H9 (cell line): ENCODE measurements around the gene RALBP1. TPM values are rescaled to one million over a fixed set of nuclear protein-coding genes. Genes with fewer than 3 reads are reported as not detected.

Experiments
- DNase-seq: peaks from one replicate; pipeline ENCODE4 v3.0.0-alpha.2; 2017
- H2AFZ ChIP-seq: one replicate; pipeline ENCODE4 v1.6.1; 2013; ENCODE audit warnings: mild to moderate bottlenecking, low read length, control low read depth, moderate library complexity
- H2AK5ac ChIP-seq: 2 replicates; pipeline ENCODE4 v1.6.1; 2013; ENCODE audit warnings: low read length, control low read depth, mixed read lengths; ENCODE audit not compliant: insufficient read length
- H2BK120ac ChIP-seq: one replicate; pipeline ENCODE4 v1.6.1; 2013; ENCODE audit warnings: low read depth, mild to moderate bottlenecking, low read length, control low read depth, inconsistent platforms; ENCODE audit not compliant: poor library complexity, severe bottlenecking
- H2BK12ac ChIP-seq: 2 replicates; pipeline ENCODE4 v1.6.1; 2013; ENCODE audit warnings: low read length, control low read depth, mixed read lengths, low read depth; ENCODE audit not compliant: insufficient read length
- H2BK15ac ChIP-seq: 2 replicates; pipeline ENCODE4 v1.6.1; 2013; ENCODE audit warnings: low read depth, low read length, control low read depth
- H2BK20ac ChIP-seq: one replicate; pipeline ENCODE4 v1.6.1; 2013; ENCODE audit warnings: low read depth, mild to moderate bottlenecking, low read length, control low read depth, inconsistent platforms; ENCODE audit not compliant: poor library complexity, severe bottlenecking
- H2BK5ac ChIP-seq: 2 replicates; pipeline ENCODE4 v1.6.1; 2013; ENCODE audit warnings: low read length, control low read depth, mixed read lengths; ENCODE audit not compliant: insufficient read length
- H3K14ac ChIP-seq: 2 replicates; pipeline ENCODE4 v1.6.1; 2013; ENCODE audit warnings: low read length, control low read depth; ENCODE audit not compliant: insufficient read depth
- H3K18ac ChIP-seq: 2 replicates; pipeline ENCODE4 v1.6.1; 2013; ENCODE audit warnings: low read depth, mild to moderate bottlenecking, mixed read lengths, low read length, control low read depth; ENCODE audit not compliant: insufficient read length
- H3K23ac ChIP-seq: 2 replicates; pipeline ENCODE4 v1.6.1; 2013; ENCODE audit warnings: low read length, control low read depth, mixed read lengths, low read depth; ENCODE audit not compliant: insufficient read length
- H3K23me2 ChIP-seq: 2 replicates; pipeline ENCODE4 v1.6.1; 2013; ENCODE audit warnings: low read depth, mild to moderate bottlenecking, mixed read lengths, low read length, control low read depth; ENCODE audit not compliant: insufficient read length, poor library complexity, severe bottlenecking
- H3K27ac ChIP-seq: 2 replicates; pipeline ENCODE4 v1.5.1; 2013; ENCODE audit warnings: low read length, control low read depth, mixed read lengths, low read depth; ENCODE audit not compliant: insufficient read length
- H3K27me3 ChIP-seq: 2 replicates; pipeline ENCODE4 v1.6.1; 2013; ENCODE audit warnings: low read length, control low read depth, inconsistent platforms; ENCODE audit not compliant: insufficient read depth
- H3K4ac ChIP-seq: 2 replicates; pipeline ENCODE4 v1.6.1; 2013; ENCODE audit warnings: low read depth, mild to moderate bottlenecking, control low read depth, inconsistent platforms, low read length, moderate library complexity
- H3K4me1 ChIP-seq: 2 replicates; pipeline ENCODE4 v1.6.1; 2013; ENCODE audit warnings: low read length, control low read depth, inconsistent platforms; ENCODE audit not compliant: insufficient read depth
- H3K4me2 ChIP-seq: 2 replicates; pipeline ENCODE4 v1.6.1; 2013; ENCODE audit warnings: low read length, control low read depth, mixed read lengths; ENCODE audit not compliant: insufficient read length, insufficient read depth
- H3K56ac ChIP-seq: 2 replicates; pipeline ENCODE4 v1.6.1; 2013; ENCODE audit warnings: low read depth, mild to moderate bottlenecking, mixed read lengths, low read length, control low read depth; ENCODE audit not compliant: insufficient read length
- H3K79me1 ChIP-seq: 2 replicates; pipeline ENCODE4 v1.6.1; 2013; ENCODE audit warnings: low read depth, mild to moderate bottlenecking, moderate library complexity, low read length, control low read depth, inconsistent platforms; ENCODE audit not compliant: insufficient read depth, poor library complexity, severe bottlenecking
- H3K79me2 ChIP-seq: 2 replicates; pipeline ENCODE4 v1.6.1; 2013; ENCODE audit warnings: low read length, control low read depth, inconsistent platforms; ENCODE audit not compliant: insufficient read depth
- H3K9ac ChIP-seq: 2 replicates; pipeline ENCODE4 v1.6.1; 2013; ENCODE audit warnings: low read length, control low read depth, mixed read lengths; ENCODE audit not compliant: insufficient read length; ENCODE audit errors: extremely low read depth
- H3K9me3 ChIP-seq: one replicate; pipeline ENCODE4 v1.6.1; 2013; ENCODE audit warnings: low read depth, low read length, inconsistent platforms; ENCODE audit not compliant: control insufficient read depth
- H3T11ph ChIP-seq: one replicate; pipeline ENCODE4 v1.6.1; 2013; ENCODE audit warnings: mild to moderate bottlenecking, low read length, control low read depth, inconsistent platforms
- H4K20me1 ChIP-seq: one replicate; pipeline ENCODE4 v1.6.1; 2013; ENCODE audit not compliant: control insufficient read depth, insufficient read length, insufficient read depth
- H4K5ac ChIP-seq: 2 replicates; pipeline ENCODE4 v1.6.1; 2013; ENCODE audit warnings: low read depth, mild to moderate bottlenecking, mixed read lengths, low read length, control low read depth; ENCODE audit not compliant: insufficient read length
- H4K8ac ChIP-seq: replicated peaks from 2 replicates; pipeline ENCODE4 v1.6.1; 2013; ENCODE audit warnings: low read length, control low read depth, mixed read lengths, low read depth; ENCODE audit not compliant: insufficient read length
- H4K91ac ChIP-seq: 2 replicates; pipeline ENCODE4 v1.6.1; 2013; ENCODE audit warnings: low read depth, mild to moderate bottlenecking, moderate library complexity, mixed read lengths, low read length, control low read depth; ENCODE audit not compliant: insufficient read length
- H3K27ac Mint-ChIP-seq, 3 experiments: 2 replicates in 2 of 3; 3 replicates in 1 of 3; pipeline ENCODE4 v1.8.0; 2020 to 2021; ENCODE audit warnings: mixed read lengths in 3 of 3, mild to moderate bottlenecking in 1 of 3, moderate library complexity in 1 of 3
- H3K27me3 Mint-ChIP-seq: 2 replicates; pipeline ENCODE4 v1.8.0; 2021; ENCODE audit warnings: low read depth, mild to moderate bottlenecking, moderate library complexity, mixed read lengths
- H3K36me3 Mint-ChIP-seq, 3 experiments: 2 replicates in 2 of 3; 3 replicates in 1 of 3; pipeline ENCODE4 v1.8.0; 2020 to 2021; ENCODE audit warnings: low read depth in 3 of 3, mixed read lengths in 3 of 3; ENCODE audit not compliant: insufficient read depth in 1 of 3
- H3K4me1 Mint-ChIP-seq, 2 experiments: 2 replicates each; pipeline ENCODE4 v1.8.0; 2020; ENCODE audit warnings: mixed read lengths in 2 of 2
- H3K4me3 Mint-ChIP-seq, 2 experiments: 2 replicates in 1 of 2; 3 replicates in 1 of 2; pipeline ENCODE4 v1.8.0; 2020 to 2021; ENCODE audit warnings: mild to moderate bottlenecking in 2 of 2, mixed read lengths in 2 of 2, moderate library complexity in 1 of 2
- H3K9me3 Mint-ChIP-seq, 2 experiments: 2 replicates in 1 of 2; 3 replicates in 1 of 2; pipeline ENCODE4 v1.8.0; 2020; ENCODE audit warnings: mild to moderate bottlenecking in 2 of 2, mixed read lengths in 2 of 2, moderate library complexity in 1 of 2
- CTCF ChIP-seq: fragments of 200-600 bp; sonication (generic); conservative IDR thresholded peaks from 3 replicates; pipeline ENCODE4 v1.8.0; 2021; ENCODE audit warnings: antibody characterized with exemption, mild to moderate bottlenecking
- WGBS: extraction: QIAGEN DNeasy Blood & Tissue Kit; methylation state at CpG from one replicate; pipeline ENCODE4 v1.1.7; 2013; ENCODE audit warnings: missing lambda C conversion rate, low lambda C conversion rate, mixed read lengths; ENCODE audit not compliant: insufficient read length; ENCODE audit errors: extremely low coverage; 5-methylcytosine and 5-hydroxymethylcytosine counted together
- total RNA-seq: library from RNA; stranded (reverse); gene quantifications from 2 replicates; pipeline ENCODE4 v1.2.1, GENCODE V29; 2021

The RALBP1 gene
- total RNA-seq, 1 experiment from 2014 or later: 51.0 TPM

GRCh38 chr18:9522952-9523351 lies 47.6 kb downstream of the RALBP1 start:
- Histone ChIP-seq H2BK20ac (no peak overlapping the region), H3K9me3 (peaks cover 14% of the 10 kb centered on the region), H3K79me2 (no peaks in the 10 kb centered on the region), H4K5ac (no peak overlapping the region), H3K18ac (no peak overlapping the region), H3K56ac (no peak overlapping the region), H2BK5ac (no peak overlapping the region), H4K91ac (no peak overlapping the region), H2AK5ac (no peak overlapping the region), H3K79me1 (no peaks in the 10 kb centered on the region), H3K14ac (no peak overlapping the region), H3K4ac (no peak overlapping the region), H2BK12ac (no peak overlapping the region), H3K27ac (no peak overlapping the region), H3K23ac (no peak overlapping the region), H2AFZ (no peak overlapping the region), H3K4me1 (no peaks in the 10 kb centered on the region), H3K27me3 (no peaks in the 10 kb centered on the region), H3K23me2 (no peaks in the 10 kb centered on the region), H3K4me2 (no peak overlapping the region), H4K8ac (no peak overlapping the region), H2BK120ac (no peak overlapping the region), H4K20me1 (no peaks in the 10 kb centered on the region), H2BK15ac (no peak overlapping the region), H3K9ac (no peak overlapping the region), H3T11ph (no peak overlapping the region)
- no peaks in the 10 kb centered on the region for H3K27me3 Mint-ChIP-seq
- no peaks in the 10 kb centered on the region for H3K4me1 Mint-ChIP-seq
- peaks cover 22 to 38% (median 24%) of the 10 kb centered on the region in 3 experiments for H3K36me3 Mint-ChIP-seq
- H3K9me3 Mint-ChIP-seq: peaks cover 8 to 9% of the 10 kb centered on the region in 2 experiments
- no peak overlapping the region for H3K27ac Mint-ChIP-seq
- WGBS: no CpG with 5 or more reads among the region's 6 CpGs
- no peak for TF ChIP-seq CTCF
- H3K4me3 Mint-ChIP-seq: no peak overlapping the region
- DNase-seq: no peak
